Measurements from ENCODE around the gene COL21A1. TPM values are rescaled to one million over a fixed set of nuclear protein-coding genes. Genes with fewer than 3 reads are reported as not detected.
"Not testable (repeated sequence)": the region's sequence is repeated elsewhere in the genome, so short reads cannot be mapped to it uniquely, and the experiment has no call there.

The COL21A1 gene
- total RNA-seq, 4 donors from 2014 or later: 5.3 to 47.1 (median 15.6) TPM

- no peak overlapping the region for H3K27ac ChIP-seq
- TF ChIP-seq POLR2AphosphoS5 (IDR thresholded peaks at IDR 0.05) (no peak), CTCF (IDR thresholded peaks at IDR 0.05) (no peak), EP300 (IDR thresholded peaks at IDR 0.05) (no peak), POLR2A (IDR thresholded peaks at IDR 0.05) (no peak)
- no peaks in the 10 kb centered on the region for H3K9me3 ChIP-seq
- no peaks in the 10 kb centered on the region for H3K27me3 ChIP-seq
- no peak overlapping the region for H3K4me3 ChIP-seq
- no peaks in the 10 kb centered on the region for H3K4me1 ChIP-seq
- H3K36me3 ChIP-seq: no peaks in the 10 kb centered on the region
- ATAC-seq: no peak
- 89 to 90% methylated on average over 2 of the region's 2 CpGs for WGBS, 2 donors (ENCODE audit: low coverage in 1 of 2)
These were observed 225.4 kb downstream of the COL21A1 start for GRCh38 chr6:56021943-56022342.

- Histone ChIP-seq H3K36me3 (no peaks in the 10 kb centered on the region), H3K27me3 (no peaks in the 10 kb centered on the region), H3K4me3 (no peak overlapping the region), H3K27ac (no peak overlapping the region), H3K4me1 (no peaks in the 10 kb centered on the region), H3K9me3 (no peaks in the 10 kb centered on the region)
- WGBS, 2 donors (ENCODE audit: low coverage in 1 of 2): 60 to 100% methylated on average over 1 of the region's 1 CpG
- TF ChIP-seq POLR2A (IDR thresholded peaks at IDR 0.05) (no peak), EP300 (IDR thresholded peaks at IDR 0.05) (no peak), CTCF (IDR thresholded peaks at IDR 0.05) (no peak), POLR2AphosphoS5 (IDR thresholded peaks at IDR 0.05) (no peak)
- no peak for ATAC-seq
These were observed 227.4 kb downstream of the COL21A1 start for GRCh38 chr6:56019973-56020372.

- Histone ChIP-seq H3K27ac (no peak overlapping the region), H3K27me3 (no peaks in the 10 kb centered on the region), H3K36me3 (no peaks in the 10 kb centered on the region), H3K4me1 (no peaks in the 10 kb centered on the region), H3K4me3 (no peak overlapping the region), H3K9me3 (no peaks in the 10 kb centered on the region)
- no peak for ATAC-seq
- no peak for TF ChIP-seq POLR2A (IDR thresholded peaks at IDR 0.05)
- TF ChIP-seq POLR2AphosphoS5 (IDR thresholded peaks at IDR 0.05): no peak
- no peak for TF ChIP-seq CTCF (IDR thresholded peaks at IDR 0.05)
- TF ChIP-seq EP300 (IDR thresholded peaks at IDR 0.05): no peak
- 25 to 41% methylated on average over 2 of the region's 2 CpGs for WGBS, 2 donors (ENCODE audit: low coverage in 1 of 2)
These were observed 230.2 kb downstream of the COL21A1 start for GRCh38 chr6:56017198-56017597.

GRCh38 chr6:56014039-56014438 lies 233.3 kb downstream of the COL21A1 start:
- H3K36me3 ChIP-seq, H3K27ac ChIP-seq, H3K27me3 ChIP-seq, H3K9me3 ChIP-seq, H3K4me1 ChIP-seq, H3K4me3 ChIP-seq, ATAC-seq: not testable (repeated sequence)
- 95 to 100% methylated on average over 1 to 6 of the region's 10 CpGs for WGBS, 2 donors (ENCODE audit: low coverage in 1 of 2)

GRCh38 chr6:56009636-56010035 lies 237.7 kb downstream of the COL21A1 start:
- no peak for ATAC-seq
- TF ChIP-seq EP300 (IDR thresholded peaks at IDR 0.05): no peak
- TF ChIP-seq POLR2AphosphoS5 (IDR thresholded peaks at IDR 0.05): no peak
- TF ChIP-seq CTCF (IDR thresholded peaks at IDR 0.05): no peak
- no peak for TF ChIP-seq POLR2A (IDR thresholded peaks at IDR 0.05)
- Histone ChIP-seq H3K27ac (no peak overlapping the region), H3K4me3 (no peak overlapping the region), H3K9me3 (no peaks in the 10 kb centered on the region), H3K36me3 (no peaks in the 10 kb centered on the region), H3K27me3 (no peaks in the 10 kb centered on the region), H3K4me1 (no peaks in the 10 kb centered on the region)
- WGBS, 2 donors (ENCODE audit: low coverage in 1 of 2): 71 to 76% methylated on average over 2 of the region's 2 CpGs

Small RNA genes within 50 kb of the gene (small RNA-seq; reads per million reads assigned to genes)
- gene DHFRP6: 0 reads per million in 4 donors

Measured in gastroesophageal sphincter (tissue), 4 donors.